Activated CD4-positive, alpha-beta T cell treated with anti-CD3 and anti-CD28 coated beads, Interleukin-2, amount 50 U/mL, for 24 hours (primary cell): ENCODE results near the gene SIGLEC12.

Experiments
- DNase-seq, 2 donors: peaks; one replicate each; pipeline ENCODE4 v3.0.0-alpha.2; 2020; ENCODE audit warnings: low read depth in 1 of 2, low spot score in 1 of 2

SIGLEC12 gene

DNA sequence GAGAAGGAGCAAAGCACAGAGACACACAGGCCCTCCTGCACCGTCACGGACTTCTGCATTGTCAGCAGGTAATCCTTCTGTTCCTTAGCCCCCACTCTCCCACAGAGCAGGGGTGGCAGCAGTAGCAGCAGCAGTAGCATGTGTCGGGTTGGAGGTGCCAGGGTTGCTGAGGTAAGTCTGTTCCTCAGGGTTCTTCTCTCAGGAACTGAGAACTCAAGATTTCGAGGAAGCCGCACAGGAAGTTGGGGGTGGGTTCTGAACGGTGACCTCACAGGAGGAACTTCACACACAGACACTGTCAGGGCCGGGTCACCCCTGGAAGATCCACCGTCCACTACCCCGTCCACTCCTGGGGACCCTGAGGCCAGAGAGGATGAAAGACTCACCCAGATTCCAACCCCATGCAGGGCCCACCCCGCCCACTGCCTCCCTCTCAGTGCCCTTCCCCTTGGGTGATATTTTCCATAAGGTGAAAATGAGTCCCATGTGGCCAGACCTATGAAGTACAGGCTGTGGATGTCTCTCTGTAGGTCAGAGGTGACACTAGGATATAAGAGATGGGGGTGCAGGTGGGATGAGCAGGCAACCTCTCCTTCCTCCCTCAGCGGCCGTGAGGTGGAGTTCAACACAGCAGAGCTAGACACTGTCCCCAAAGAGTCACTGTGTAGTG is at the start of gene SIGLEC12:
SIGLEC12 (minus strand) TSS at position 207 of the 670 bp plus-strand sequence; CDS start at position 140, 67 bp downstream.
- no peak for DNase-seq

DNA sequence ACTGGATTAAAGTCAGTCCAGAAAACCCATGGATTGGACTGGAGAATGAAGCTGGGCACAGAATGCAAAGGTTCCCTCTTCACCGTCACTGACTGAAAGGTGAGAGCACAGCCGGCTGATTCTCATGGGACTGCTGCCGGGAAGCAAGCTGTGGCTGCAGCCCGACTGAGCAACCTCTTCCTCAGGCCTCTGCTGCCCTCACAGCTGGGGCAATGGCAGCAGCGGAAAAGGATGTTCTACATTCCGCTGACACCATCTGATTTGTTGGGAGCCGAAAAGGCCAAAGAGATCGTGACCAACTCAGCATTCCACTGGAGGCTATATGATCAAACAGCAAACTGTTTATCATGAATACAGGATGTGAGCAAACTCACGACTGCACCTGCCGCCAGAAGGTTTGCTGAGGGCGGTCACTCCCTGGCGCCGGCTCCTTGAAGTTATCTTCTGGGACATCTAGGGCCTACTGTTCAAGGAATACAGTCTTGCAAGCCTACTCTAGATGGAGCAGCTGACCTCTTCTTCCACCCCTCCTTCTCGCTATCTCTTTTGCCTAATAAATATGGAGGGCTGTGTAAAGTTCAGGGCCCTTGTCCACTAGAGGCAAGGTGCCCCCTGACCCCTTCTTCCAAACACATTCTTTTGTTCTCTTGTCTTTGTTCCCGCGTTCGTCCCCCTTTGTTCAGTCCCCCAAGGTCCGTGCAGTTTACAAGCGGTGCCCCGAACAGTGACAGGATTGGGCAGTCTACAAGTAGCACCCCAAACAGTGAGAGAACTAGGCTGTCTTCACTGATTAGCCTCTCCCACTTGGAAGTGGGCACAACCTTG is 49.5 kb upstream of the SIGLEC12 start:
- no peak for DNase-seq

DNA sequence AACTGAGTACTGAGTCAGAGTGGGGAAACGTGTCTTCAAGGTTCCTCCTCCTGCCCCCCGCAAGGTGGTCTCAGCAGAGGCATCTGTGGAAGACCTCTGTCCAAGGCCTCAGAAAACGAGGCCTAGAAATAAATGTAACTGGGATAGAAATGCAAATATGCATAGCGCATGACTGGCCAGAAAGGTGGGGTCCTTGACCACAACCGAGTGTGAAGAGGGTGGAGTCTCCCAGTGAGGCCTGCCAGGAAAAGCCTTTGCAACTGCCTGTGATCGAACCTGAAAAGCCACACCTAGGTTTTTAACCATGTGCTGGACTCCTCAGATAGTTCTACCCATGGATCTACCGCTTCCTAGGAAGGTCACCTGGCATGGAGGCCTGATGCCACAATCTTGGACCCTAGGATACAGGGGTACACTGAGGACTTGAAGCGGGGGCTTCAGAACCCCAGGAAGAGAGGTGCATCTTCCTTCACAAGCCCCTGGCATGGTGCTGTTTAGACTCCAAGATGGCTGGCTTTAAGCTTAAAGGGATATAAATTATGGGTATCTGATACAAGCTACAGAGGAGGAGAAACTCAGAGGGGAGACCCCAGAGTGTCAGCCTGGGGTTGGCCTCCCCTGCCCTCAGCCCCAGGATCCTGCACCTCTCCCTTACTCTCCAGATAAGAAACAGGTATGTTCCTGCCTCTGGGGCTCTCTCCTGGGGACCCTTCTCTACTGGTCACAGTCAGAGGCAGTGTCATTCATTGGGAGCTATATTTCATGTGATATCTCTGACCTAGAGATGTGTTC is 48.1 kb upstream of the SIGLEC12 start:
- no peak for DNase-seq

DNA sequence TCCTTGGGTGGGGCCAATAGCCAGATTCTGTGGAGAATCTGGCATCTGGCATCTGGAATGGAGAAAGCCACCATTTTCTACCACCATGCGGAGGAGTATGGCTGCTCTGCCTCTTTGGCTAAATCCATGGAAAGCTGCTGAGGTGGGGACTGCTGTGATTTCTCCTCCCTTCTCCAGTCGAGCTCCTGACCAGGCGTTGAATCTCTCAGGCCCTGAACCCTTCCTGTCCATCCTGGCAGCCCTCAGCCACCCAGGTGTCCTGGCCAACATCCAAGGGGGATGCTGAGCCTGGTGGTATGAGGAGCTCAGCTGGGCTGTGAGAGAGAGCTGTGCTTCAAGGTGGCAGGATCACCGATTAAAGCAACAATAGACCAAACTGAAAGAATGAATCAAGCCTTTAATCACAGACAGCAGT is 47.3 kb upstream of the SIGLEC12 start:
- no peak for DNase-seq

DNA sequence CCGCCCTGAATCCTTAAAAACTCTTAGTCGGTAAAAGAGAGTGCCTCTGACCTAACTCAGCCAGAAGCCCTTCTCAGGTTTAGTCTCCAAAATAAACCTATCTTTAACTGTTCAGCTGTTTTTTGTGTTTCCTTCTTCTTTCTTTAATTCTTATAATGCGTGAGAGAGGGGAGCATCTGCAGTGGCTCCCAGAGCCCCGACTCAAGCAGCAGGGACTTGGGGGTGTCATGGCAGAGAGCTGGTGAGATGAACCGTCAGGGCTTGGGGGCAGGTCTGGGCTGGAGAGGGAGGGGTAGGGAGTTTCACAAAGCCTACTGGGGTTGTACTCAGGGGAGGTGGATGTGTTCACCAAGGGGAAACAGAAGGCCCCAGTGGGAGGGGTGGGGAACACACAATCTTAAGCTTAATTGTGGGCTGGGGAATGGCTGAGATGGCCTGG is 46.6 kb upstream of the SIGLEC12 start:
- no peak for DNase-seq

DNA sequence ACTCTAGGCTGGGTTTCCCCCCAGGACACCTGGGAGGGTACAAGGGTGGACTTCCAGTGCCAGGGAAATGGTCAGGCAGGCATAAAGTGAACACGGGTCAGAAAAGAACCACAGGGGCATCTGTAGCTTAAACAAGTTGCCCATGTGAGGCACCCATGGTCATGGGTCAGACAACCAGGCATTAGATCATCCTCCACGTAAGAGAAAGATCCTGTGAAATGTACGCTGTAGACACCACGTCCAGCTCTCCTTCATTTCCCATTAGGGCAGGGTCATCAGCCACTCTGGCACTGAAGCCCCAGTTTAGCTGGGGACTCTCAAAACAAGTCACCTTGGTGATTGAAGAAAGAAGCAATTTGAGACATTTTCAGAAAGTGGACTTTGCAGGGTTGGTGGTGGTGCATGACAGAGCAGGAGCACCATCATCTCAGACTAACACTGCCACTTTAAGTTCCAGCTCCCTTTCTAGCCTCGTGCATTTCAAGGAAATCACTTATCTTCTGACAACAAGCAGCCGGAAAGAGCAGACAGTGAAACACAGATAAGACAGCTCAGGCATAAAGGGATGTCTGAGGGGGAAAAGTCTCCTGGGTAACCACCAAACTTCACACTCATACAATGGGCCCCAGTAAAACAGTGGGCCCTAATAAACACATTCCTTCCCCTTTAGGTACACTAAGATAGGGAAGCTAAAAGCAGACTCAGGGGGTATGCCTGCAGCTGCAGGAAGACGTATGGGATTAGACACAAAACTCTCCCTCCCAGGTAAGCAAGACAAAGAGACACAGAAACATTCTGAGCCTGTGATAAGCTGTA is 46.0 kb upstream of the SIGLEC12 start:
- DNase-seq: no peak

DNA sequence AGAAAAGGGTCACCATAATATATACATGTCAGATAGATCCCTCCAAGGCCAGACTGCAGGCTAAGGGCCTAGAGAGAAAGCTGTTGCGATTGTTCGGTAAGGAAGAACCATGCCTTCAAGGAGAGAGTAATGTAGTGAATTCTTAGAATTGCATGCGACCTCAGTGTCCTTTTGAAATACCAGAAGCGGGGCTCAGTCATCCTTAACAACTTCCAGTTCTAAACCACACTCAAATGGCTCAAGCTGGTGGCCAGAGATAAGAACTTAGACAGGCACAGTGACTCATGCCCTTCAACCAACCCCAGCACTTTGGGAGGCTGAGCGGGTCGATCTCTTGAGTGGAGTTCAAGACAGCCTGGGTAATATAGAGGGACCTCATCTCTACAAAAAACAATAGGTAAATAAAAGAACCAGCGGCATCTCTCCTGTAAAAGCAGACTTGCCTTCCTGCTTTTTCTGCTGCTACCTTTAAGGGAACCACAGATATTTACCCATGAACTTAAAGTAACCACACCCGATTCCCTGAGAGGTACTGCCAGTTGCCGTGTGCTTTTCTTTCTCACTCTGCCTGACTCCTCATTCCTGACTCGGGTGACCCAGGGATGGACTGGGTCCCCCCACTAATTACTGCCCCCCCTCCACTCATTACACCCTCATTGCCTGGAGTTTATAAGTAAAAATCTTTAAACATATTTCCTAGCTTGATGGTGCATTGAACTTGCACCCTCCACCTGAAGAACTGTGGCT is 45.2 kb upstream of the SIGLEC12 start:
- DNase-seq: no peak

DNA sequence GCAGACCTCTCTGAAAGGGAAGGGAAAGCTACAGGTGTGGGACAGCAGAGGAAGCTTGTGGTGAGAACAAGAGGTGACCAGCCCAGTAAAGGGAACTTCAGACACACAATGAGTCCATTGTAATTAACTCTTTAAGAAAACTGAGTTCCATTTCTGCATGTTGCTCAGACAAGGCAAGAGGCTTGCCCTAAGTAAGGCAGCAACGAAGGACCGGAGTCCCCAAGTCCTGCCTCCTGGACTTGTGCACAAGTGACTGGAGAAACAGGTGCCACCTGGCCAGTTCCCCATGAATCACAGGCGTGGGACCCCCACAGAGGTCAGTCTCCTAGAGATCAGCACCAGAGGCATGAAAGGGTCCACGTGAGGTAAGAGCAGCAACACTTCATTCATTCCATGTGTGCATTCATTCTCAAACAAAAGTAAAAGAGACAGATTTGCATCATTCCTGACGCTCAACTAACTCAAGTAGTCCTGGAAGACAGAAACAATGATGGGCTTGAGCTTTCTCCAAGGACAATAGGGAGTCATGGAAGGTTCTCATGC is 44.6 kb upstream of the SIGLEC12 start:
- DNase-seq: no peak

DNA sequence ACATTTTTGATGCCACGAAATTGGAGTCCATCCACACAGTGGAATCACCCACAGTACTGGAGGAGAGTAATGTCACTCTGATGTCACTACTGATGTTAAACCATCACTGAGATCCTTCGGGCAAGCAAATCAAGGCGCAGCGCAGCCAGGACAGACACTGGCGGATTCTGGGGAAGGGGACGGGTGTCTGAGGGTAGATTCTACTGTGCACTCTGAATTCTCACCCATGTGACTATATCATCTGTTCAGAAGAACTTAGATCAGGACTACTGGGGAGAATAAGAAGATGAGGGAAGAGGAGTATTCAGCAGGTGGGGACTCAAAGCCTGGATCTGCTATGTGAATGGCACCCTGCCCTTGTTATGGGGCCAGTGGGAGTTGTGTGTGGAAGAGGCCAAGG is 42.4 kb upstream of the SIGLEC12 start:
- no peak for DNase-seq

DNA sequence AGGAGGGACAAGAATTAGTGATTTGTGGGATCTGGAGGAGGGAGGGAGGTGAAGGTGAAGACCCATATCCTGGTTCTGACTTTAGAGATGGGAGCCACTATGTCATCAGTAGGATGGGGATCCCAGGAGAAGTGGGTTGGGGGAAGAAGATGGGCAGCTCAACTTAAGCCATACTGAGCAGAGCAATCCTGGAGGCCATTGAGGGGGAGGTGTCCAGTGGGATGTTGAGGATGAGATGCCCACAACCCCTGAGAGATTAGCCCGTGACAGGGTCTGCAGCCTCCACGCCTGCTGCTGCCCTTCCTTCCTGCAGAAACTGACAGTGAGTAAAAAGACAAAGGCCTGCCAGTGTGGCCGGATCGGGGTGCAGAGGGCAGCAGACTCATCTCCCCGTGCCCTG is 41.1 kb upstream of the SIGLEC12 start:
- no peak for DNase-seq

DNA sequence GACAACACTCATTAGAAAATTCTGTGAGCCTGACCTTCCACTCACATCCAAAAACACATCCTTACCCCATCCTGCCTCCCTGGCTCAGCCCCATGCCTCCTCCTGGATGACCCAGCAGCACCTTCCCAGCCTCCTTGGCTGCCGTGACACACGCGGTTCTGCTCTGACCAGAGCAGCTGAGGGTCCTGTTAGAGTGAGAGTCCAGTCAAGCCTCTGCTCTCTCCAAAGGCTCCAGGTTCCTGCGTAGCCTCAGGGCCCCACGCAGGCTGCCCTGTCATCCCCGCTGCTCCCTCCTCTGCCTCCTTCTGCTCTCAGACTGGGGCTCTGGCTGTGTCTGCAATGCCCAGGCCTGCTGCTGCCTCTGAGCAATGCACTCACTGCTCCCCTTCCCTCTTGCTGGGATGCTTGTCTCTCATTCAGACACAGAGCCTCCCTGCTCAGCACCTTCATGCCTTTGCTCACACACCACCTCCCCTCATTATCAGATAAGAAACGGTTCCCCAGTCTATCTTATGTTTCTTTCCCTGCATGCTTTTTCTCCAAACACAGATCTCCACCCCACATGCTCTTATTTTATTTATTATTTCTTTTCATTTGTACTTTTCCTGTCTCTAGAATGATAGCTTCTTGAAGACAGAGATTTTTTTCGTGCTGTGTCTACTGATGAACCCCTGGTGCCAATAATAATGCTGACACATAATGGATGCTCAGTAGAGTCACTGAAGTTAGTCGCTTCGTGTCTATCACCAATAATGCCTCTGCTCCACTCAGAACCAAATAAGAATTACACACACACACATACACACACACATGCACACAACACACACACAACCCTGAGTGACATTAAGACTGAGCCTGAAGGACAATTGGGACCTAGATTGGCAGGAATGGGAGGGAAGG is 40.1 kb upstream of the SIGLEC12 start:
- no peak for DNase-seq

DNA sequence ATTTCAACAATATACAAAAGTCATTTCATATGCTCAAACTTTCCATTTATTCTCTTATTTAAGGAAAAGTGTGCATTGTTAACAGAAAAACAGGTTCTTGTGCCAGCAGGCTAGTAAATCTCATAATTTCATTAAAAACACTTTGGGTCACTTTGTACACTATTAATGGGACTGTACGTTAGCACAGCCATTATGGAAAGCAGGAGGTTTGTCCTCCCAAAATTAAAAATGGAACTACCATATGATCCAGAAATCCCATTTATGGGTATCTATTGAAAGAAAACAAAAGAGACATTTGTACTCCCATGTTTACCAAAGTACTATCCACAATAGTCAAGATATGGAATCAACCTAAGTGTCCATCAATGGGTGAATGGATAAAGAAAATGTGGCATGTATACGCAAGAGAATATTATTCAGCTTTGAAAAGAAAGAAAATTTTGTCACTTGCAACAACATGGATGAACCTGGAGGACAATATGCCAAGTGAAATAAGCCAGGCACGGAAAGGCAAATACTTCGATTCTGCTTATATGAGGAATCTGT is 38.3 kb upstream of the SIGLEC12 start:
- DNase-seq: no peak

DNA sequence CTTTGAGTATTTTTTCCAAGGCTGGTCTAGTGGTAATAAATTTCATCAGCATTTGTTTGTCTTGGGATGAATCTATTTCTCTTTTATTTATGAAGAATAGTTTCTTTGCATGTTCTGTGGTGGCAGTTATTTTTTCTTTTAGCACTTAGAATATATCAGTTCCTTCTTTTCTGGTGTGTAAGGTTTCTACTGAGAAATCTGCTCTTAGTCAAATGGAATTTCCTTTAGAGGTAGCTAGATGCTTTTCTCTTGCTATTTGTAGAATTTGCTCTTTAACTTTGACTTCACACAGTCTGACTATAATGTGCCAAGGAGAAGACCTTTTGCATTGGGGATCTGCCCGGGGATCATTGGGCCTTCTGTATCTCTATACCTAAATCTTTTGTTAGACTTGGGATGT is 33.9 kb upstream of the SIGLEC12 start:
- DNase-seq: no peak

DNA sequence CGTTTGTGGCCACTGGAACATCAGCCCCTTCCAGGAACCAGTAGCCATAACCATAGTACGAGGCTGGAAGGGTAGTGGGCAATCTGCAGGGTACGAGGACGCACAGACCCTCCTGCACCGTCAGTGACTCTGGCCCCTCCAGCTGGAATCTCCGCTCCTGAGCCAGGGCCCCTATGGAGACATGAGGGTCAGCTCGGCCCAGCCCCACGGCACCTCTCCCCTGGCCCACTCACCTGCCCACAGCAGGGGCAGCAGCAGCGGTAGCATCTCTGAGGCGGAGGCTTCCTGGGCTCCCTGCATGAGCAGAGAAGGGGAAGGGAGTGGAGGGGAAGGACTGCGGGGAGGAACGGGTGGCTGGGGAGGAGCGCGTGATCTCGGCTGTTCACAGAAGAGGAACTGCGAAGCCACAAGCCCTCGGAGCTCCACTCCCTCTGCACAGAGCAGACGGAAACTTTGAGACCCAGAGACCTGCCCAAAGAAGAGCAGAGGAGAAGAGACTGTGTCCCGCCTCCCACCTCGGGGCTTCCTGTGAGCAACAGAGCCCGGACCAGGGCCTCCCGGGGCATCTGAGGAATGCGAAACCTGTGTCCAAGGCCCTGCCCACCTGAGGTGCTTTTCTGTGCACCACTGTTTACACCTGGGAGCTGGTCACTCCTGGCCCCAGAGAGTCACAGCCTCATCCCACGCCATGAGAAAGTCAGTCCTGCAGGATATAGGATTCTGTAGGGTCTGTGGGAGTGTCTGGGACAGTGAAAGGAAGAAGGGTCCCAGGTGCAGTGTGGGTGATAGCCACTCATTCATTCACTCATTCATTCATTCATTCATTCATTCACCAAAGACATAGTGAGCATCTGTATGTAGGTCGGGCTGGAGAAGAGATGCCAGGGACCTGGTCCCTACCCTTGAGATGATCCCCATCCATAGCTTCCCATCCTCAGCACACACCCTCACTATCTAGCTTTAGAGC is 30.0 kb upstream of the SIGLEC12 start, which contains the start of gene SIGLEC6:
SIGLEC6 (minus strand) TSS at position 322 of the 967 bp plus-strand sequence; CDS start at position 300, 22 bp downstream.
- no peak for DNase-seq

DNA sequence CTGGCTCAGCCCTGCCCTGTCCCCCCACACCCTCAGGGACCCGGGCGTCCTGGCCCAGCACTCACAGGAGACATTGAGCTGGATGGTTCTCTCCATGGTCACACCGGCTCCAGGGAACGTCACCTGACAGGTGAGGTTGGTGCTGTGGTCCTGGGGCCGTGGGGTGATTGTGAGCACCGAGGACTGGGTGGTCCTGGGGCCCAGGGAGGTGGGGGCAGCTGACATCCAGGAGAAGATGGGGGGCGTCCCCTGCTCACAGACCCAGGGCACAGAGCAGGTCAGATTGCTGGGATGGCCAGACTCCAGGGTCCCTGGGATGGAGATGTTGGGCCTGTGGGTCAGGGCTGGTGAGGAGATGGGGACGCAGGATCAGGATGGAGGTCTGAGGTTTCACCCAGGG is 29.0 kb upstream of the SIGLEC12 start:
- no peak for DNase-seq

DNA sequence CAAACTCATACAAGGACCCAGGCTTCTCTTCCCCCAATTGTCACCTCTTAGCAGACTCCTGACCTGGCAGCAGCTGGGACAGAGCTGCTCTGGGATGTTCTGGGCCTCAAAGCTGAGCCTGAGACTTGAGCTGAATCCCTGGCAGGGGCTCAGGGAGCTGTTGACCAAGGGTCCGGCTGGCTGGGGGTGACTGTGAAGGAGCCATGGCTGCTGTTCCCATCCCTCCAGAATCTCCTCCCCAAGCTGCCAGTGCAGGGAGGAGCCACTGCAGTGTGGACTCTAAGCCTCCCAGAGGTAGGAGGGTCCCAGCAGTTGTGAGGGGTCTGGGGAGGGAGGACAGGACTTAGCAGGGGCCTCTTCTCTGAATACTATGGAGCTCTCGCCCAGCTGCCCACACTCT is 27.7 kb upstream of the SIGLEC12 start:
- DNase-seq: no peak

DNA sequence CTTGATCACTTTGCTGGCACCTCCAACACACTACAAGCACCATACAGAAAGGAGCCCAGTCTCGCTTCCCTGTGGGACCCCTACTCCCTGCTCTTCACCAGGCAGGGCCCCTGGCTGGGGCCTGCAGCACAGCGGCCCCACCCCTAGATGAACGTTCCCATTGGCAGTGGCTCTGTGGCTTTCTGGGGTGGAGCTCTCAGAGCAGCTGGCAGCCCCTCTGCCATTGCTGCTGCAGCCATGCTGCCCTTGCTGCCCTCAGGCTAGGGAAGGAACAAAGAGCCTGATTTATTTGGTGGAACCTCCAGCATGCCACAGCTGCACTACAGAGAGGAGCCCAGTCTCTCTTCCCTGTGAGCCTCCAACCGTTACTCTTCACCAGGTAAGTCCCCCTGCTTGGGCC is 24.1 kb upstream of the SIGLEC12 start:
- DNase-seq: no peak
